Stomach (tissue), 9 donors: ENCODE data around the gene ZSCAN20. TPM values are rescaled to one million over a fixed set of nuclear protein-coding genes. Genes with fewer than 3 reads are reported as not detected.
A peak's percentile ranks its signal among the peaks of the same experiment; 100 is the strongest.

Experiments
- DNase-seq, 2 donors: peaks; one replicate each; pipeline versions ENCODE4 v3.0.0 to v3.0.0-alpha.2; 2013 to 2019
- H3K27ac ChIP-seq, 5 donors: fragments of 200-600 bp in 4 of 5; sonication (generic) in 4 of 5; one replicate each; pipeline ENCODE4 v1.5.1; 2013 to 2019; ENCODE audit warnings: mild to moderate bottlenecking in 1 of 5, moderate library complexity in 1 of 5
- H3K27me3 ChIP-seq, 3 donors: fragments of 200-600 bp; sonication (generic); one replicate each; pipeline ENCODE4 v1.5.1; 2017 to 2019; ENCODE audit warnings: mixed run types in 1 of 3
- H3K36me3 ChIP-seq, 4 donors: fragments of 200-600 bp; sonication (generic); 1 replicate in 3 of 4; 2 replicates in 1 of 4; pipeline ENCODE4 v1.5.1; 2016 to 2019
- H3K4me1 ChIP-seq, 4 donors: fragments of 200-600 bp; sonication (generic); one replicate each; pipeline ENCODE4 v1.5.1; 2016 to 2019
- H3K4me3 ChIP-seq, 4 donors: fragments of 200-600 bp; sonication (generic) in 3 of 4; one replicate each; pipeline ENCODE4 v1.5.1; 2016 to 2019; ENCODE audit warnings: mild to moderate bottlenecking in 1 of 4
- H3K9me3 ChIP-seq, 4 donors: fragments of 200-600 bp; sonication (generic); one replicate each; pipeline ENCODE4 v1.5.1; 2016 to 2019
- CTCF ChIP-seq, 7 experiments: fragments of 450-650 bp in 4 of 7; fragments of 200-600 bp in 3 of 7; sonication (generic) in 3 of 7; IDR thresholded peaks; one replicate each; pipeline ENCODE4 v1.5.1; 2016 to 2019; ENCODE audit warnings: antibody characterized with exemption in 7 of 7, control low read depth in 2 of 7, mild to moderate bottlenecking in 1 of 7
- EP300 ChIP-seq: sonication (generic); formaldehyde crosslinking; IDR thresholded peaks from one replicate; pipeline ENCODE4 v1.6.1; 2017; ENCODE audit warnings: antibody characterized with exemption
- POLR2A ChIP-seq, 4 donors: fragments of 450-650 bp; IDR thresholded peaks; one replicate each; pipeline ENCODE4 v1.6.1; 2016; ENCODE audit warnings: antibody characterized with exemption in 4 of 4, control low read depth in 2 of 4, mild to moderate bottlenecking in 1 of 4, moderate library complexity in 1 of 4
- POLR2AphosphoS5 ChIP-seq, 3 donors: sonication (generic); formaldehyde crosslinking; IDR thresholded peaks; one replicate each; pipeline ENCODE4 v1.6.1; 2016; ENCODE audit warnings: antibody characterized with exemption in 3 of 3
- WGBS, 5 donors: extraction: QIAGEN DNeasy Blood & Tissue Kit in 3 of 5; methylation state at CpG; one replicate each; pipeline versions ENCODE4 v1.1.5 to v1.1.7; 2013 to 2018; 5-methylcytosine and 5-hydroxymethylcytosine counted together
- intact Hi-C: fragments of 100-400 bp; cut with DNase I; formaldehyde crosslinking; loops from one replicate; pipeline ENCODE4 v1.15.1; 2023; ENCODE audit warnings: low total_unique reads
- polyA plus RNA-seq, 3 donors: library from polyadenylated mRNA; stranded (reverse); fragments of 200-250 nt; gene quantifications; one replicate each; pipeline ENCODE4 v1.2.3, GENCODE V29; 2013
- total RNA-seq, 5 donors: library from RNA; depleted of rRNA; stranded (reverse); fragments of >200 nt; gene quantifications; one replicate each; pipeline versions ENCODE4 v1.1.0 to v1.2.3, GENCODE V29; 2014 to 2016
- donor health status: healthy with polysubstance abuse.
- donor health status: Bipolar disorder and iron deficiency.
- donor health status: healthy.

Gene ZSCAN20
- total and polyA plus RNA-seq, 8 donors, result 0.29 to 8.4 (median 0.87) TPM

GRCh38 chr1:33430692-33431593 lies 41.5 kb upstream of the ZSCAN20 start, which contains the start of gene PHC2:
Gene PHC2 (minus strand): TSS chr1:33431095. CDS start chr1:33375539, 55,556 bp downstream.
- H3K27me3 ChIP-seq, result no peaks in the 10 kb centered on the region
- H3K4me1 ChIP-seq, result peaks cover 6 to 67% (median 30%) of the 10 kb centered on the region in 4 donors
- no peaks in the 10 kb centered on the region for H3K9me3 ChIP-seq
- peak within 1 kb of the TSS; percentile 74 to 84 (median 79) for H3K4me3 ChIP-seq
- peak within 1 kb of the TSS; percentile 68 to 88 (median 79) for H3K27ac ChIP-seq
- 1 to 5% (median 2%) methylated on average over 16 to 91 of the region's 91 CpGs for WGBS, 5 donors
- intact Hi-C loops, result no loop called here
- H3K36me3 ChIP-seq, result no peaks in the 10 kb centered on the region
- peak; percentile 98 to 99 for DNase-seq
- TF ChIP-seq POLR2A (IDR thresholded peaks at IDR 0.05), result no peak
- peak in 3 of 7 experiments; percentile 19 to 48 (median 28) for TF ChIP-seq CTCF (IDR thresholded peaks at IDR 0.05)
- TF ChIP-seq POLR2AphosphoS5 (IDR thresholded peaks at IDR 0.05), result peak; percentile 17 to 83 (median 65)
- TF ChIP-seq EP300, result no peak

- Histone ChIP-seq H3K9me3 (no peaks in the 10 kb centered on the region), H3K36me3 (no peaks in the 10 kb centered on the region), H3K27me3 (no peaks in the 10 kb centered on the region), H3K4me1 (peaks cover 6 to 56% (median 25%) of the 10 kb centered on the region in 4 donors), H3K27ac (peak overlapping the region in 4 of 5 donors; percentile 35 to 68 (median 64)), H3K4me3 (no peak overlapping the region)
- intact Hi-C loops, result no loop called here
- TF ChIP-seq CTCF (IDR thresholded peaks at IDR 0.05), result no peak
- peak in 2 of 3 donors; percentile 70 to 85 for TF ChIP-seq POLR2AphosphoS5 (IDR thresholded peaks at IDR 0.05)
- TF ChIP-seq POLR2A (IDR thresholded peaks at IDR 0.05), result no peak
- no peak for TF ChIP-seq EP300
- WGBS, 5 donors, result 44 to 64% (median 57%) methylated on average over 3 of the region's 3 CpGs
- peak in 1 of 2 donors; percentile 68 for DNase-seq
Measured at GRCh38 chr1:33433509-33434362, 38.7 kb upstream of the ZSCAN20 start.

- intact Hi-C loops, result no loop called here
- TF ChIP-seq CTCF (IDR thresholded peaks at IDR 0.05) (no peak), EP300 (no peak), POLR2A (IDR thresholded peaks at IDR 0.05) (no peak), POLR2AphosphoS5 (IDR thresholded peaks at IDR 0.05) (no peak)
- 79 to 88% (median 84%) methylated on average over 1 of the region's 1 CpG for WGBS, 5 donors
Measured at GRCh38 chr1:33434363-33434750, 38.1 kb upstream of the ZSCAN20 start.

More at GRCh38 chr1:33434363-33434750, 38.1 kb upstream of the ZSCAN20 start:
- no peak for DNase-seq
- no peaks in the 10 kb centered on the region for H3K36me3 ChIP-seq
- peaks cover 6 to 50% (median 18%) of the 10 kb centered on the region in 4 donors for H3K4me1 ChIP-seq
- no peak overlapping the region for H3K4me3 ChIP-seq
- peak overlapping the region in 3 of 5 donors; percentile 21 to 66 (median 24) for H3K27ac ChIP-seq
- H3K27me3 ChIP-seq, result no peaks in the 10 kb centered on the region
- no peaks in the 10 kb centered on the region for H3K9me3 ChIP-seq
